Adrenal gland (tissue), 5 donors: Measurements from ENCODE around the gene PSTPIP1.

Experiments used
- POLR2A ChIP-seq, 2 donors: fragments of 450-650 bp; IDR thresholded peaks; one replicate each; pipeline ENCODE4 v1.6.1; 2017; ENCODE audit warnings: antibody characterized with exemption in 2 of 2, mild to moderate bottlenecking in 2 of 2, moderate library complexity in 1 of 2
- TF ChIP-seq, protein P1 (sequence below), 6 experiments: fragments of 450-650 bp in 4 of 6; fragments of 200-600 bp in 2 of 6; sonication (generic) in 1 of 6; IDR thresholded peaks; 1 replicate in 5 of 6; 2 replicates in 1 of 6; pipeline versions ENCODE4 v1.5.1 to v1.8.0; 2016 to 2021; ENCODE audit warnings: antibody characterized with exemption in 6 of 6, mild to moderate bottlenecking in 2 of 6, moderate library complexity in 1 of 6
- donor health status: DM: no; HTN: no; CAD: no.

GRCh38 chr15:77037388-77038209, 42.7 kb downstream of the PSTPIP1 start:
- TF ChIP-seq, protein P1, sequence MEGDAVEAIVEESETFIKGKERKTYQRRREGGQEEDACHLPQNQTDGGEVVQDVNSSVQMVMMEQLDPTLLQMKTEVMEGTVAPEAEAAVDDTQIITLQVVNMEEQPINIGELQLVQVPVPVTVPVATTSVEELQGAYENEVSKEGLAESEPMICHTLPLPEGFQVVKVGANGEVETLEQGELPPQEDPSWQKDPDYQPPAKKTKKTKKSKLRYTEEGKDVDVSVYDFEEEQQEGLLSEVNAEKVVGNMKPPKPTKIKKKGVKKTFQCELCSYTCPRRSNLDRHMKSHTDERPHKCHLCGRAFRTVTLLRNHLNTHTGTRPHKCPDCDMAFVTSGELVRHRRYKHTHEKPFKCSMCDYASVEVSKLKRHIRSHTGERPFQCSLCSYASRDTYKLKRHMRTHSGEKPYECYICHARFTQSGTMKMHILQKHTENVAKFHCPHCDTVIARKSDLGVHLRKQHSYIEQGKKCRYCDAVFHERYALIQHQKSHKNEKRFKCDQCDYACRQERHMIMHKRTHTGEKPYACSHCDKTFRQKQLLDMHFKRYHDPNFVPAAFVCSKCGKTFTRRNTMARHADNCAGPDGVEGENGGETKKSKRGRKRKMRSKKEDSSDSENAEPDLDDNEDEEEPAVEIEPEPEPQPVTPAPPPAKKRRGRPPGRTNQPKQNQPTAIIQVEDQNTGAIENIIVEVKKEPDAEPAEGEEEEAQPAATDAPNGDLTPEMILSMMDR (IDR thresholded peaks at IDR 0.05) = no peak
- TF ChIP-seq POLR2A (IDR thresholded peaks at IDR 0.05) = no peak
